Skeletal muscle tissue (tissue), 4 donors: Measurements from ENCODE around the gene KIF19. TPM values are rescaled to one million over a fixed set of nuclear protein-coding genes. Genes with fewer than 3 reads are reported as not detected.

Experiments
- H3K27ac ChIP-seq: one replicate; pipeline ENCODE4 v1.7.0; 2013; ENCODE audit warnings: mild to moderate bottlenecking, low read depth, low read length, inconsistent platforms
- H3K27me3 ChIP-seq, 3 donors: one replicate each; pipeline ENCODE4 v1.7.0; 2013; ENCODE audit warnings: low read length in 3 of 3; ENCODE audit not compliant: control insufficient read depth in 3 of 3, insufficient read depth in 3 of 3
- H3K36me3 ChIP-seq, 3 donors: one replicate each; pipeline ENCODE4 v1.7.0; 2013; ENCODE audit warnings: low read length in 3 of 3; ENCODE audit not compliant: control insufficient read depth in 3 of 3, insufficient read depth in 3 of 3
- H3K4me1 ChIP-seq, 3 donors: one replicate each; pipeline ENCODE4 v1.7.0; 2013; ENCODE audit warnings: low read length in 3 of 3, mild to moderate bottlenecking in 3 of 3; ENCODE audit not compliant: control insufficient read depth in 3 of 3, insufficient read depth in 3 of 3
- H3K4me3 ChIP-seq, 3 donors: one replicate each; pipeline ENCODE4 v1.7.0; 2013; ENCODE audit warnings: low read length in 3 of 3
- H3K9ac ChIP-seq, 3 donors: one replicate each; pipeline ENCODE4 v1.7.0; 2013; ENCODE audit warnings: low read length in 3 of 3, mild to moderate bottlenecking in 3 of 3, moderate library complexity in 2 of 3, low read depth in 1 of 3
- H3K9me3 ChIP-seq, 3 donors: one replicate each; pipeline ENCODE4 v1.7.0; 2013; ENCODE audit warnings: low read length in 3 of 3; ENCODE audit not compliant: control insufficient read depth in 3 of 3
- total RNA-seq: library from RNA; depleted of rRNA; stranded (reverse); fragments of >200 nt; gene quantifications from one replicate; pipeline ENCODE4 v1.2.3, GENCODE V29; 2014
- donor health status: Osteomylitis.

The KIF19 gene
- total RNA-seq, 1 donor from 2014 or later, result 1.0 TPM

- no peaks in the 10 kb centered on the region for H3K36me3 ChIP-seq
- H3K4me1 ChIP-seq, result no peaks in the 10 kb centered on the region
- no peak overlapping the region for H3K9ac ChIP-seq
- peaks cover 16 to 48% (median 31%) of the 10 kb centered on the region in 3 donors for H3K27me3 ChIP-seq
- no peak overlapping the region for H3K27ac ChIP-seq
- no peaks in the 10 kb centered on the region for H3K9me3 ChIP-seq
- no peak overlapping the region for H3K4me3 ChIP-seq
Measured at GRCh38 chr17:74335529-74336062, 9.6 kb downstream of the KIF19 start.

GRCh38 chr17:74336307-74336706 lies 10.3 kb downstream of the KIF19 start:
- H3K27me3 ChIP-seq, result peaks cover 16 to 47% (median 31%) of the 10 kb centered on the region in 3 donors
- H3K27ac ChIP-seq, result no peak overlapping the region
- no peak overlapping the region for H3K4me3 ChIP-seq
- no peaks in the 10 kb centered on the region for H3K36me3 ChIP-seq
- no peaks in the 10 kb centered on the region for H3K9me3 ChIP-seq
- no peak overlapping the region for H3K9ac ChIP-seq
- H3K4me1 ChIP-seq, result no peaks in the 10 kb centered on the region

GRCh38 chr17:74337834-74338500 lies 11.9 kb downstream of the KIF19 start:
- H3K36me3 ChIP-seq, result no peaks in the 10 kb centered on the region
- no peaks in the 10 kb centered on the region for H3K4me1 ChIP-seq
- H3K4me3 ChIP-seq, result no peak overlapping the region
- peaks cover 16 to 59% (median 31%) of the 10 kb centered on the region in 3 donors for H3K27me3 ChIP-seq
- no peaks in the 10 kb centered on the region for H3K9me3 ChIP-seq
- H3K9ac ChIP-seq, result no peak overlapping the region
- H3K27ac ChIP-seq, result no peak overlapping the region

GRCh38 chr17:74339537-74340195 lies 13.6 kb downstream of the KIF19 start:
- Histone ChIP-seq H3K4me3 (no peak overlapping the region), H3K36me3 (no peaks in the 10 kb centered on the region), H3K27me3 (peaks cover 16 to 65% (median 34%) of the 10 kb centered on the region in 3 donors), H3K9ac (no peak overlapping the region), H3K9me3 (no peaks in the 10 kb centered on the region), H3K4me1 (no peaks in the 10 kb centered on the region), H3K27ac (no peak overlapping the region)

GRCh38 chr17:74340470-74341023 lies 14.5 kb downstream of the KIF19 start:
- Histone ChIP-seq H3K9ac (no peak overlapping the region), H3K36me3 (no peaks in the 10 kb centered on the region), H3K4me3 (no peak overlapping the region), H3K4me1 (no peaks in the 10 kb centered on the region), H3K27me3 (peaks cover 16 to 67% (median 31%) of the 10 kb centered on the region in 3 donors), H3K9me3 (no peaks in the 10 kb centered on the region), H3K27ac (no peak overlapping the region)

- Histone ChIP-seq H3K9me3 (no peaks in the 10 kb centered on the region), H3K27me3 (peaks cover 11 to 70% (median 38%) of the 10 kb centered on the region in 3 donors), H3K4me3 (no peak overlapping the region), H3K9ac (no peak overlapping the region), H3K36me3 (no peaks in the 10 kb centered on the region), H3K4me1 (no peaks in the 10 kb centered on the region), H3K27ac (no peak overlapping the region)
Measured at GRCh38 chr17:74342224-74342623, 16.2 kb downstream of the KIF19 start.

- no peaks in the 10 kb centered on the region for H3K36me3 ChIP-seq
- H3K27ac ChIP-seq, result no peak overlapping the region
- H3K4me3 ChIP-seq, result no peak overlapping the region
- no peaks in the 10 kb centered on the region for H3K4me1 ChIP-seq
- H3K9ac ChIP-seq, result no peak overlapping the region
- H3K9me3 ChIP-seq, result no peaks in the 10 kb centered on the region
- peaks cover 13 to 70% (median 35%) of the 10 kb centered on the region in 3 donors for H3K27me3 ChIP-seq
Measured at GRCh38 chr17:74343121-74343520, 17.1 kb downstream of the KIF19 start.

- no peaks in the 10 kb centered on the region for H3K4me1 ChIP-seq
- H3K9me3 ChIP-seq, result no peaks in the 10 kb centered on the region
- no peak overlapping the region for H3K4me3 ChIP-seq
- no peak overlapping the region for H3K9ac ChIP-seq
- no peaks in the 10 kb centered on the region for H3K36me3 ChIP-seq
- no peak overlapping the region for H3K27ac ChIP-seq
- H3K27me3 ChIP-seq, result peaks cover 18 to 71% (median 32%) of the 10 kb centered on the region in 3 donors
Measured at GRCh38 chr17:74343526-74344284, 17.7 kb downstream of the KIF19 start.

- Histone ChIP-seq H3K4me3 (no peak overlapping the region), H3K9ac (no peak overlapping the region), H3K9me3 (no peaks in the 10 kb centered on the region), H3K36me3 (no peaks in the 10 kb centered on the region), H3K27ac (no peak overlapping the region), H3K4me1 (no peaks in the 10 kb centered on the region), H3K27me3 (peaks cover 24 to 69% (median 30%) of the 10 kb centered on the region in 3 donors)
Measured at GRCh38 chr17:74344658-74345057, 18.6 kb downstream of the KIF19 start.
